ENCODE measurements around the gene ZNF600. TPM values are rescaled to one million over a fixed set of nuclear protein-coding genes. Genes with fewer than 3 reads are reported as not detected.
"Not testable (repeated sequence)": the region's sequence is repeated elsewhere in the genome, so short reads cannot be mapped to it uniquely, and the experiment has no call there.

Gene ZNF600
- total RNA-seq, 1 donor from 2014 or later = 11.3 TPM

- Mint-ChIP-seq H3K9me3 (peaks cover 13% of the 10 kb centered on the region), H3K27me3 (ENCODE audit: low read depth) (no peaks in the 10 kb centered on the region), H3K4me3 (ENCODE audit: low read depth) (peak within 1 kb of the TSS; percentile 89), H3K4me1 (ENCODE audit: low read depth) (peaks cover 19% of the 10 kb centered on the region), H3K36me3 (ENCODE audit: low read depth) (peaks cover 36% of the 10 kb centered on the region), H3K27ac (peak within 1 kb of the TSS; percentile 81)
- peak; percentile 97 for DNase-seq (ENCODE audit: low spot score)
- intact Hi-C loops (cut with micrococcal nuclease) = loop anchor here (1.0 to 10.0 kb wide), 8 partner anchors 37 to 600 kb away; partner anchors contain the start of genes ZNF600, ZNF766, ZNF816 and ZNF845
These were observed 51.5 kb downstream of the ZNF600 start, which contains the start of gene ZNF611 for GRCh38 chr19:52734893-52735661. TSS of gene ZNF611 (minus strand) at chr19:52735044. CDS start at chr19:52715894, 19,150 bp downstream.

- peaks cover 19% of the 10 kb centered on the region for H3K4me1 Mint-ChIP-seq (ENCODE audit: low read depth)
- H3K27me3 Mint-ChIP-seq (ENCODE audit: low read depth) = no peaks in the 10 kb centered on the region
- intact Hi-C loops (cut with micrococcal nuclease) = loop anchor here (2.0 to 10.0 kb wide), 5 partner anchors 44 to 600 kb away; partner anchors contain the start of genes ZNF766, ZNF816 and ZNF845
- no peak for DNase-seq (ENCODE audit: low spot score)
- peaks cover 39% of the 10 kb centered on the region for H3K36me3 Mint-ChIP-seq (ENCODE audit: low read depth)
- peak overlapping the region; percentile 89 for H3K4me3 Mint-ChIP-seq (ENCODE audit: low read depth)
- H3K9me3 Mint-ChIP-seq = peaks cover 12% of the 10 kb centered on the region
- peak overlapping the region; percentile 81 for H3K27ac Mint-ChIP-seq
These were observed 52.2 kb downstream of the ZNF600 start for GRCh38 chr19:52734331-52734892.

- H3K4me1 Mint-ChIP-seq (ENCODE audit: low read depth); H3K4me3 Mint-ChIP-seq (ENCODE audit: low read depth); H3K27me3 Mint-ChIP-seq (ENCODE audit: low read depth); H3K27ac Mint-ChIP-seq; DNase-seq (ENCODE audit: low spot score); intact Hi-C loops (cut with micrococcal nuclease): not testable (repeated sequence)
- Mint-ChIP-seq H3K36me3 (ENCODE audit: low read depth) (peaks cover 93% of the 10 kb centered on the region), H3K9me3 (peaks cover 52% of the 10 kb centered on the region)
These were observed 60.5 kb downstream of the ZNF600 start for GRCh38 chr19:52726051-52726450.

GRCh38 chr19:52725528-52725961 is 61.0 kb downstream of the ZNF600 start:
- intact Hi-C loops (cut with micrococcal nuclease) = no loop called here
- Mint-ChIP-seq H3K27me3 (ENCODE audit: low read depth) (no peaks in the 10 kb centered on the region), H3K36me3 (ENCODE audit: low read depth) (peaks cover 93% of the 10 kb centered on the region), H3K4me1 (ENCODE audit: low read depth) (no peaks in the 10 kb centered on the region), H3K9me3 (peaks cover 53% of the 10 kb centered on the region), H3K4me3 (ENCODE audit: low read depth) (no peak overlapping the region), H3K27ac (no peak overlapping the region)
- no peak for DNase-seq (ENCODE audit: low spot score)

- H3K9me3 Mint-ChIP-seq = peaks cover 55% of the 10 kb centered on the region
- H3K4me3 Mint-ChIP-seq (ENCODE audit: low read depth) = no peak overlapping the region
These were observed 61.7 kb downstream of the ZNF600 start for GRCh38 chr19:52724701-52725514.

GRCh38 chr19:52723907-52724598 is 62.5 kb downstream of the ZNF600 start:
- H3K4me1 Mint-ChIP-seq (ENCODE audit: low read depth); H3K4me3 Mint-ChIP-seq (ENCODE audit: low read depth); DNase-seq (ENCODE audit: low spot score); H3K27me3 Mint-ChIP-seq (ENCODE audit: low read depth); intact Hi-C loops (cut with micrococcal nuclease); H3K27ac Mint-ChIP-seq: not testable (repeated sequence)
- H3K9me3 Mint-ChIP-seq = peaks cover 60% of the 10 kb centered on the region
- H3K36me3 Mint-ChIP-seq (ENCODE audit: low read depth) = peaks cover 93% of the 10 kb centered on the region

More at GRCh38 chr19:52724701-52725514, 61.7 kb downstream of the ZNF600 start:
- DNase-seq (ENCODE audit: low spot score) = no peak
- H3K27ac Mint-ChIP-seq = no peak overlapping the region
- H3K4me1 Mint-ChIP-seq (ENCODE audit: low read depth) = no peaks in the 10 kb centered on the region
- peaks cover 91% of the 10 kb centered on the region for H3K36me3 Mint-ChIP-seq (ENCODE audit: low read depth)
- H3K27me3 Mint-ChIP-seq (ENCODE audit: low read depth) = no peaks in the 10 kb centered on the region
- intact Hi-C loops (cut with micrococcal nuclease) = no loop called here

GRCh38 chr19:52722062-52723003 is 64.3 kb downstream of the ZNF600 start:
- Mint-ChIP-seq H3K27me3 (ENCODE audit: low read depth) (no peaks in the 10 kb centered on the region), H3K27ac (no peak overlapping the region), H3K4me1 (ENCODE audit: low read depth) (no peaks in the 10 kb centered on the region), H3K4me3 (ENCODE audit: low read depth) (no peak overlapping the region), H3K36me3 (ENCODE audit: low read depth) (peaks cover 83% of the 10 kb centered on the region), H3K9me3 (peaks cover 65% of the 10 kb centered on the region)
- intact Hi-C loops (cut with micrococcal nuclease) = no loop called here
- no peak for DNase-seq (ENCODE audit: low spot score)

- Mint-ChIP-seq H3K9me3 (peaks cover 74% of the 10 kb centered on the region), H3K36me3 (ENCODE audit: low read depth) (peaks cover 81% of the 10 kb centered on the region)
- H3K4me3 Mint-ChIP-seq (ENCODE audit: low read depth); H3K27me3 Mint-ChIP-seq (ENCODE audit: low read depth); H3K4me1 Mint-ChIP-seq (ENCODE audit: low read depth); H3K27ac Mint-ChIP-seq; intact Hi-C loops (cut with micrococcal nuclease); DNase-seq (ENCODE audit: low spot score): not testable (repeated sequence)
These were observed 66.0 kb downstream of the ZNF600 start for GRCh38 chr19:52720541-52720940.

- Mint-ChIP-seq H3K27ac (no peak overlapping the region), H3K4me3 (ENCODE audit: low read depth) (no peak overlapping the region), H3K36me3 (ENCODE audit: low read depth) (peaks cover 80% of the 10 kb centered on the region), H3K4me1 (ENCODE audit: low read depth) (peaks cover 11% of the 10 kb centered on the region), H3K27me3 (ENCODE audit: low read depth) (no peaks in the 10 kb centered on the region), H3K9me3 (peaks cover 67% of the 10 kb centered on the region)
- DNase-seq (ENCODE audit: low spot score) = no peak
- intact Hi-C loops (cut with micrococcal nuclease) = no loop called here
These were observed 70.1 kb downstream of the ZNF600 start for GRCh38 chr19:52716522-52716921.

- Mint-ChIP-seq H3K27ac (peak overlapping the region; percentile 40), H3K36me3 (ENCODE audit: low read depth) (peaks cover 80% of the 10 kb centered on the region), H3K9me3 (peaks cover 66% of the 10 kb centered on the region), H3K4me1 (ENCODE audit: low read depth) (peaks cover 11% of the 10 kb centered on the region)
- H3K27me3 Mint-ChIP-seq (ENCODE audit: low read depth); DNase-seq (ENCODE audit: low spot score); intact Hi-C loops (cut with micrococcal nuclease); H3K4me3 Mint-ChIP-seq (ENCODE audit: low read depth): not testable (repeated sequence)
These were observed 70.7 kb downstream of the ZNF600 start for GRCh38 chr19:52715902-52716301.

GRCh38 chr19:52715330-52715729 is 71.3 kb downstream of the ZNF600 start:
- Mint-ChIP-seq H3K27ac (peak overlapping the region; percentile 40), H3K9me3 (peaks cover 69% of the 10 kb centered on the region), H3K4me1 (ENCODE audit: low read depth) (peaks cover 11% of the 10 kb centered on the region), H3K36me3 (ENCODE audit: low read depth) (peaks cover 83% of the 10 kb centered on the region)
- intact Hi-C loops (cut with micrococcal nuclease); H3K27me3 Mint-ChIP-seq (ENCODE audit: low read depth); H3K4me3 Mint-ChIP-seq (ENCODE audit: low read depth); DNase-seq (ENCODE audit: low spot score): not testable (repeated sequence)
